DOHH2 (cell line): ENCODE results near the gene EPSTI1.

Experiments
- H3F3A ChIP-seq: fragments of 200-600 bp; sonication (generic), shearing (Covaris generic); 2 replicates; pipeline ENCODE4 v1.6.0; 2016; ENCODE audit warnings: antibody characterized with exemption, mild to moderate bottlenecking; ENCODE audit not compliant: control insufficient read depth, insufficient read depth
- H3K27ac ChIP-seq: fragments of 200-600 bp; sonication (generic); 2 replicates; pipeline ENCODE4 v1.5.1; 2014; ENCODE audit warnings: low read depth, mild to moderate bottlenecking, low read length, moderate library complexity
- H3K27me3 ChIP-seq: fragments of 200-600 bp; sonication (generic); 2 replicates; pipeline ENCODE4 v1.6.1; 2014; ENCODE audit warnings: mild to moderate bottlenecking, low read length, mixed read lengths; ENCODE audit not compliant: control insufficient read depth
- H3K36me3 ChIP-seq: fragments of 200-600 bp; sonication (generic); 2 replicates; pipeline ENCODE4 v1.6.1; 2014; ENCODE audit warnings: mild to moderate bottlenecking, low read length, moderate library complexity, mixed read lengths; ENCODE audit not compliant: control insufficient read depth
- H3K4me1 ChIP-seq: fragments of 200-600 bp; sonication (generic); 2 replicates; pipeline ENCODE4 v1.6.1; 2014; ENCODE audit warnings: mild to moderate bottlenecking, low read length, mixed read lengths; ENCODE audit not compliant: control insufficient read depth
- H3K4me2 ChIP-seq: fragments of 200-600 bp; sonication (generic); 2 replicates; pipeline ENCODE4 v1.6.0; 2014; ENCODE audit warnings: mild to moderate bottlenecking, low read length, moderate library complexity
- H3K4me3 ChIP-seq: fragments of 200-600 bp; sonication (generic); 2 replicates; pipeline ENCODE4 v1.5.1; 2014; ENCODE audit warnings: mild to moderate bottlenecking, low read length, mixed read lengths
- H3K79me2 ChIP-seq: fragments of 200-600 bp; sonication (generic); 2 replicates; pipeline ENCODE4 v1.6.1; 2014; ENCODE audit warnings: mild to moderate bottlenecking, low read length, mixed read lengths; ENCODE audit not compliant: control insufficient read depth
- H3K9me2 ChIP-seq: fragments of 200-600 bp; sonication (generic); replicated peaks from 2 replicates; pipeline ENCODE4 v1.6.1; 2014; ENCODE audit warnings: mild to moderate bottlenecking, low read length, mixed read lengths; ENCODE audit not compliant: control insufficient read depth
- H3K9me3 ChIP-seq: fragments of 200-600 bp; sonication (generic); 2 replicates; pipeline ENCODE4 v1.6.1; 2014; ENCODE audit warnings: antibody characterized with exemption, low read length, mixed read lengths; ENCODE audit not compliant: control insufficient read depth, insufficient read depth
- H4K20me1 ChIP-seq: fragments of 200-600 bp; sonication (generic); 2 replicates; pipeline ENCODE4 v1.6.0; 2014; ENCODE audit warnings: low read depth, mild to moderate bottlenecking, antibody characterized with exemption, low read length, moderate library complexity; ENCODE audit not compliant: control insufficient read depth, insufficient read depth
- CTCF ChIP-seq: fragments of 200-600 bp; sonication (generic); IDR thresholded peaks from one replicate; pipeline ENCODE4 v1.5.1; 2014; ENCODE audit warnings: antibody characterized with exemption, mild to moderate bottlenecking, low read depth, low read length; ENCODE audit not compliant: poor library complexity, severe bottlenecking
- EZH2phosphoT487 ChIP-seq: fragments of 200-600 bp; sonication (generic); IDR thresholded peaks from 2 replicates; pipeline ENCODE4 v1.6.1; 2017; ENCODE audit warnings: borderline replicate concordance, mild to moderate bottlenecking, antibody characterized with exemption, low read length, moderate library complexity, mixed read lengths

Gene EPSTI1

DNA sequence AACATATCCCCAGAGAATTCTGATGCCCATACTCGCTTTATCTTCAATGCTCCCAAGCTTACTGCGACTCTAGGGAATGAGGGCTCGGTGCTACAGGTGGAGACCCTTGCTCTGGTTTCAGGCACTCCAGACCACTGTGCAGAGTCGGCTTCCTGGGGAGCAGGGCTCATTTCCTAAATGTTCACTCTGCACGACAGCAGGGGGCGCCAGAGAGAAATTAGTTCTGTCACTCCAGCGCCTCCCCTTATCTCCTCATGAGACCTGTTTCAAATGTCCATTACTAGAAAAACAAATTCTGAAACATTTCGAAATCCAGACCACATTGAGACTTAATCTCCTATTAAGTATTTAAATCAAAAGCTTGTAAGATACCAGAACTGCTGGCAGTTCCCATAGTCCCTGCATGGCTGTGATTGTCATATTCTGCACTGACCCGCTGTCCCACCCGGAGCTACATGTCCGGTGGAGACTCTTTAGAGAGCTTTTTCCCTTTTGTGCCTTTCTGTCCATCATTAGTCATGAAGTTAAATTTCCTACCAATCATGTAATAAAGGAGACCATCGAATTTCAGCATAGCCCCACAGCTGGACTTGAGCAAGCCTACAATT, 22.4 kb downstream of the EPSTI1 start:
- Histone ChIP-seq H3F3A (no peaks in the 10 kb centered on the region), H3K4me2 (no peak overlapping the region), H4K20me1 (no peaks in the 10 kb centered on the region), H3K9me3 (no peaks in the 10 kb centered on the region), H3K4me1 (peaks cover 24% of the 10 kb centered on the region), H3K27me3 (no peaks in the 10 kb centered on the region), H3K79me2 (no peaks in the 10 kb centered on the region), H3K27ac (no peak overlapping the region), H3K4me3 (no peak overlapping the region), H3K9me2 (no peaks in the 10 kb centered on the region), H3K36me3 (no peaks in the 10 kb centered on the region)
- TF ChIP-seq EZH2phosphoT487 (no peak), CTCF (peak; percentile 87)

- TF ChIP-seq CTCF (no peak), EZH2phosphoT487 (no peak)
- Histone ChIP-seq H3F3A (no peaks in the 10 kb centered on the region), H3K4me1 (peaks cover 24% of the 10 kb centered on the region), H3K4me3 (no peak overlapping the region), H3K4me2 (no peak overlapping the region), H3K27me3 (no peaks in the 10 kb centered on the region), H3K36me3 (no peaks in the 10 kb centered on the region), H3K79me2 (no peaks in the 10 kb centered on the region), H3K9me3 (no peaks in the 10 kb centered on the region), H3K27ac (no peak overlapping the region), H3K9me2 (no peaks in the 10 kb centered on the region), H4K20me1 (no peaks in the 10 kb centered on the region)
Observed at GRCh38 chr13:42968906-42969305, 23.1 kb downstream of the EPSTI1 start.

DNA sequence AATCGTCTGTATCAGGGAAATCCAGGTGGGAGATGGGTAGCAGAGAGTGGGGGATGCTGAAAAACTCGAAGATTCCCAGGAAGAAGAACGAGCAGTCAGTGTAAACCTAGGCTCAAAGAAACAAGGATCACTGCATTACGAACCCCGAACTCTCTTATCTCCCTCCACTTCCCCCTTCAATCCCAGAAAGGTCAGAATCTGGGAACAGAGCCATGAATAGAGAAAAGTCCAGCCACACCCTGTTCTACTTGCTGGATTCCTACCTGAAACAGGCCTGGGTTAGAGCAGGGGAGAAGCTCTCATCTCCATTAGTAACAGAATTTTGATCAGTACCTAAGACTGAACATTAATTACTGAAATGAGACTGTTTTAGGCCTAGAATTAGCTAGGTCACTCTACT, 24.4 kb downstream of the EPSTI1 start:
- Histone ChIP-seq H3F3A (no peaks in the 10 kb centered on the region), H3K9me2 (no peaks in the 10 kb centered on the region), H3K4me3 (no peak overlapping the region), H3K36me3 (no peaks in the 10 kb centered on the region), H3K27ac (no peak overlapping the region), H3K27me3 (no peaks in the 10 kb centered on the region), H3K4me1 (peaks cover 24% of the 10 kb centered on the region), H3K4me2 (no peak overlapping the region), H4K20me1 (no peaks in the 10 kb centered on the region), H3K9me3 (no peaks in the 10 kb centered on the region), H3K79me2 (no peaks in the 10 kb centered on the region)
- TF ChIP-seq EZH2phosphoT487 (no peak), CTCF (no peak)

- no peak overlapping the region for H3K4me2 ChIP-seq
- H3K27ac ChIP-seq: no peak overlapping the region
- TF ChIP-seq CTCF (no peak), EZH2phosphoT487 (no peak)
- no peak overlapping the region for H3K4me3 ChIP-seq
- no peaks in the 10 kb centered on the region for H3K9me2 ChIP-seq
- H3K4me1 ChIP-seq: peaks cover 3% of the 10 kb centered on the region; the same call in 1 of the 2 replicates
- H3K9me3 ChIP-seq: no peaks in the 10 kb centered on the region
- H3F3A ChIP-seq: no peaks in the 10 kb centered on the region
- H3K36me3 ChIP-seq: no peaks in the 10 kb centered on the region
- no peaks in the 10 kb centered on the region; the same call in 1 of the 2 replicates for H3K27me3 ChIP-seq
- H4K20me1 ChIP-seq: no peaks in the 10 kb centered on the region; the same call in 1 of the 2 replicates
- no peaks in the 10 kb centered on the region for H3K79me2 ChIP-seq
Observed at GRCh38 chr13:42965281-42965680, 26.8 kb downstream of the EPSTI1 start.
